ENCODE measurements around the gene ADGRG1.

- TF ChIP-seq, protein P1, sequence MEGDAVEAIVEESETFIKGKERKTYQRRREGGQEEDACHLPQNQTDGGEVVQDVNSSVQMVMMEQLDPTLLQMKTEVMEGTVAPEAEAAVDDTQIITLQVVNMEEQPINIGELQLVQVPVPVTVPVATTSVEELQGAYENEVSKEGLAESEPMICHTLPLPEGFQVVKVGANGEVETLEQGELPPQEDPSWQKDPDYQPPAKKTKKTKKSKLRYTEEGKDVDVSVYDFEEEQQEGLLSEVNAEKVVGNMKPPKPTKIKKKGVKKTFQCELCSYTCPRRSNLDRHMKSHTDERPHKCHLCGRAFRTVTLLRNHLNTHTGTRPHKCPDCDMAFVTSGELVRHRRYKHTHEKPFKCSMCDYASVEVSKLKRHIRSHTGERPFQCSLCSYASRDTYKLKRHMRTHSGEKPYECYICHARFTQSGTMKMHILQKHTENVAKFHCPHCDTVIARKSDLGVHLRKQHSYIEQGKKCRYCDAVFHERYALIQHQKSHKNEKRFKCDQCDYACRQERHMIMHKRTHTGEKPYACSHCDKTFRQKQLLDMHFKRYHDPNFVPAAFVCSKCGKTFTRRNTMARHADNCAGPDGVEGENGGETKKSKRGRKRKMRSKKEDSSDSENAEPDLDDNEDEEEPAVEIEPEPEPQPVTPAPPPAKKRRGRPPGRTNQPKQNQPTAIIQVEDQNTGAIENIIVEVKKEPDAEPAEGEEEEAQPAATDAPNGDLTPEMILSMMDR (conservative IDR thresholded peaks at IDR 0.05): no peak
- TF ChIP-seq ZFX (IDR thresholded peaks at IDR 0.05): no peak
Measured at GRCh38 chr16:57713596-57713995, 85.2 kb downstream of the ADGRG1 start.
